HG03354 (cell line): Measurements from ENCODE around the gene SRCIN1.
"Not testable (repeated sequence)": the region's sequence is repeated elsewhere in the genome, so short reads cannot be mapped to it uniquely, and the experiment has no call there.

ENCODE experiments used
- ATAC-seq: cut with Tn5 transposase; IDR thresholded peaks from one replicate; pipeline ENCODE4 v1.9.1; 2021; ENCODE audit warnings: mild to moderate bottlenecking; ENCODE audit not compliant: unreplicated experiment, poor library complexity, severe bottlenecking

The SRCIN1 gene

DNA sequence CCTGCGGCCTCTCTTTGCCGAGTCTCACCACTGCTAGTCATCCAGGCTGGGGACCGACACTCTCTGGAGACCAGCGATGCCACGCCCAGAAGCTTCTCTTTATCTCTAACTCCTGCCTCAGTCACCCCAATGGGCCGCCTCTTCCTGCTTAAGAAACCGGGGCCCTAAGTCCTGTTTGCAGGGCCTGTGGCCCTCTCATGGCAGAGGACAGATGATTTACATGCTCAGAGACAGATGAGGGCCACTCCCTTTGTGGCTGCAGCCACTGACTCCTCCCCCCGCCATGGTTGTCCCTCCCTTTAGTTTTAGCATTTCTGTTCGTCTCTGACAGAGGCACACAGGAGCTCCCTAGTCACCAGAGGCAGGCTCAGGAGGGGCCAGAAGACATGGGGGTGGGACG is 106.5 kb downstream of the SRCIN1 start:
- ATAC-seq = not testable (repeated sequence)

- no peak for ATAC-seq
Observed at GRCh38 chr17:38498353-38498752, 107.4 kb downstream of the SRCIN1 start.

GRCh38 chr17:38497656-38498055 is 108.1 kb downstream of the SRCIN1 start:
- ATAC-seq = not testable (repeated sequence)

GRCh38 chr17:38494152-38494551 is 111.6 kb downstream of the SRCIN1 start:
- ATAC-seq = not testable (repeated sequence)

DNA sequence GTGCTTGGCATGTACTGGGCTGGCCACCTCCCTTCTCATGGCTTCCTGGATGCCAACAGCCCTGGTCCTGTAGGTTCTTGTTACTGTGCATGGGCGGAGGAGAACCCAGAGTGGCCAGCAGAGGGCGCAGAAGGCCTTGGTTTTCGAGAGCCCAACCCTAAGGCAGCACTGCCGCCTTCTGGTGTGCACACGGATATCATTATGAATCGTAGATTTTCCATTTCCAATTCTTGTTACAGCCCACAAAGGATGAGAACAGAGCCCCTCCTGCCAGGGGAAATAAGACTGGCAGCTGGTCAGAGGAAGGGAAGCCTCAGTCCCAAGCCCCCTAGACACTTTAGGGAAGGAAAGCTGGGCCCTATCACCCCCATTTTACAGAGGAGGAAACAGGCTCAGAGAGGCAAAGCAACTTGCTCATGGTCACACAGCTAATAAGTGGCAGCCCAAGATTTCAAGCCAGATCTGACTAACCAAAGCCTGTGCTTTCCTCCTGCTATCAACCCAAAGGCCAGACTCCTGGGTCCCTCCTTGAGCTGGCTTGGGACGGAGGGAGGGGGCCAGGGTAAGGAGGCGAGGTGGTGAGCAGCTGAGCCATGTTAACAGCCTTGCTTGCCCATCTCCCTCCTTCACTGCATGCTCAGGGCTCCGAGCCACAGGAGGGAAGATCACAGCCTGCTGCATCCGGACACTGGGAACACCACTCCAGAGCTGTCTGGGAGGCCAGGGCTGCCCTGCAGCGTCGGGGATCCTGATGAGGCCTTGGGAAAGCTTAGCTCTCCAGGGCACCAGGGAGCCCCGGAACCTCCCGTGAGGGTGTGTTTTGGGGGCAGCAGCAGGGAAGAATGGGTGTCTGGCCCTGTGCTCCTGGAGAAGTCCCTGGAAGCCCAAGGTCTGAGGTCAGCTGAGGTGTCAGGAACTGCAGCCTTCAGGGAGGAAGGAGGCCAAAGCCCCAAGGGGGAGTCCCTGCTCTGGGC is 113.4 kb downstream of the SRCIN1 start:
- ATAC-seq = not testable (repeated sequence)

- not testable (repeated sequence) for ATAC-seq
Observed at GRCh38 chr17:38491346-38492066, 114.2 kb downstream of the SRCIN1 start.

DNA sequence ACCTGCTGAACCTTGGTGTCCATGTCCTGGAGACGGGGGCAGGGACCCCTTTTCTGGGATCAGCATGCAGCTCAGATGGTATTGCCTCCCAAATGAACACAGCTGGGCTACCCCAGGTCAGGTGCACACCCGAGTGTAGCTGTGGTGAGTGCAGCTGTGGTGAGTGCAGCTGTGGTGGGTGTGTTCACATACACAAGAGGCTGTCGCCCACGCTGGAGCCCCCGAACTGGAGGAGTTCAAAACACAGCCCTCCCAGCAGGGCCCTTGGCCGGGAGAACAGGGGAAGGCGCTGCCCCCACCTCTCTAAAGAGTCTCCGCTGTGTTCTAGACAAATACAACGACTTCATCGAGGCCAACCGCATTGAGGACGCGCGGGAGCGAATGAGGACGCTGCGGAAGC is 116.0 kb downstream of the SRCIN1 start:
- ATAC-seq = not testable (repeated sequence)

DNA sequence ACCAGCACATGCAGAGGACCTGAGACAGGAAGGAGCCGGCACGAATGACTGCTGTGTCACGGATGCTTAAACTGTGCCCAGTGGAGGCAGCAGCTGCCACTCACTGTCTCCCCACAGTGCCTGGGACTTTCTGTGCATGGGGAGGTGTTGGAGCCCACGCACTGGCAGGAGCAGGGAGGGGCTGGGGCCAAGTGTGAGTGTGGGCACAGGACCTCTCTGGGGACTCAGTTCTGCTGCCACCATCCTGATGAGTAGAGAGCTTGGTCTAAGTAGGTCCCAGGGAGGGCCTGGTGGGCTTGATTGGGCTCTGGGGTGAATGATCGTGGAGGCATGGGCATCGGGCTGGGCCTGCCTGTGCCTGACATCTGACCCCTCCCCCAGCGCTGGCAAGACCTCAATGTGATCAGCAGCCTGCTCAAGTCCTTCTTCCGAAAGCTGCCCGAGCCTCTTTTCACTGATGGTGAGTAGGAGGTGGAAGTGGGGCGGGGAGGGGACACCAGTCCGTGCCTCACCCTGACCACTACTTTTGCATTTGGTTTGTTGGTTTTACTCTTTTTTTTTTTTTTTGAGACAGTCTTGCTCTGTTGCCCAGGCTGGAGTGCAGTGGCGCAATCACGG is 120.0 kb downstream of the SRCIN1 start:
- ATAC-seq = not testable (repeated sequence)

DNA sequence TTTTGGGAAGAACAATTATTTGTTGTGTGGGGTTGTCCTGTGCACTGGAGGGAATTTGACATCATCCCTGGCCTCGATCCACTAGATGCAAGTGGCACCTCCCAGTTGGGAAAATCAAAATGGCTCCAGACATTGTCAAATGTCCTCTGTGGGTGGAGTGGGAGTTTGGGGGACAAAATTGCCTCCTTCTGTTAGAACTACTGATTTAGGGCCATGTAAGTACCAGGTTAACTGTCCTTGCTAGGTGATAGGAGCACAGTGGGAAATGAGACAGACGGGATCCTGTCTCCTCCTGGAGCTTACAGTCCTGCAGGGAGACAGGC is 120.6 kb downstream of the SRCIN1 start:
- no peak for ATAC-seq

- not testable (repeated sequence) for ATAC-seq
Observed at GRCh38 chr17:38484242-38485145, 121.3 kb downstream of the SRCIN1 start.

GRCh38 chr17:38482700-38483043 is 123.1 kb downstream of the SRCIN1 start:
- not testable (repeated sequence) for ATAC-seq

DNA sequence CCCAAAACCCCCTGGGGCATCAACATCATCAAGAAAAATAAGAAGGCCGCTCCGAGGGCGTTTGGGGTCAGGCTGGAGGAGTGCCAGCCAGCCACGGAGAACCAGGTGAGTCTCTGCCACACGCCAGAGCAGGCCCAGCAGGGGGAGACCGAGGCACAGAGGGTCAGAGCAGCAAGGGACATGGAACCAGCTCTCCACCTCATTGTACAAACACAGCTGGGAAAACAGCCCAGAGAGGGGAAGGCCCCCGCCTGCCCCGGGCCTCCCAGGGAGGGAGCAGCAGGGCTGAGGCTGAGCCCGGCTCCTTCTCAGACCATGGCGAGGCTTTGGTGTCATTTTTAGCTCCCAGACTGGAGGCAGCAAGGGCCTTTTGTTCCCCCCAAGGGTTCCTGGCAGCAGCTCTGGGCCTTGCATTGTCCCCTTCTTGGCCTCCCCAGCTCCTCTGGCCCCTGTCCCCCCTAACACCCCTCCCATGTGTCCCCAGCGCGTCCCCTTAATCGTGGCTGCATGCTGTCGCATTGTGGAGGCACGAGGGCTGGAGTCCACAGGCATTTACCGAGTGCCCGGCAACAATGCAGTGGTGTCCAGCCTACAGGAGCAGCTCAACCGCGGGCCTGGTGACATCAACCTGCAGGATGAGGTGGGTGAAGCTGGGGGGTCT is 123.6 kb downstream of the SRCIN1 start:
- ATAC-seq = not testable (repeated sequence)
